ENCODE data around the gene SLC35E1. TPM values are rescaled to one million over a fixed set of nuclear protein-coding genes. Genes with fewer than 3 reads are reported as not detected.

SLC35E1 gene
- total RNA-seq, 2 experiments from 2014 or later = 72.3 to 76.3 TPM

- no peaks in the 10 kb centered on the region for H3K9me3 ChIP-seq (ENCODE audit: control insufficient read depth in 1 of 2, insufficient read depth in 1 of 2, low read length in 2 of 2)
- ChIA-PET CTCF (no interaction called here), POLR2A (interaction anchor here (0.6 kb wide), 1 partner anchor 503 kb away, joined by 3 read pairs; no protein-coding TSS in a partner anchor)
- Mint-ChIP-seq H3K4me3 (no peak overlapping the region), H3K36me3 (ENCODE audit: low read depth) (peaks cover 2% of the 10 kb centered on the region), H3K9me3 (no peaks in the 10 kb centered on the region), H3K27me3 (no peaks in the 10 kb centered on the region), H3K27ac (peak overlapping the region; percentile 35), H3K4me1 (ENCODE audit: low read depth) (peaks cover 95% of the 10 kb centered on the region)
- intact Hi-C loops (cut with DNase I, micrococcal nuclease) = no loop called here
- no peak overlapping the region for H3K4me3 ChIP-seq (ENCODE audit: low read length)
- H3K4me1 ChIP-seq (ENCODE audit: insufficient read depth, low read length) = peaks cover 77% of the 10 kb centered on the region
- TF ChIP-seq CTCF (IDR thresholded peaks at IDR 0.05) = no peak
- peaks cover 3% of the 10 kb centered on the region for H3K36me3 ChIP-seq (ENCODE audit: insufficient read depth, low read length)
- no peak for DNase-seq
- no peak overlapping the region for H3K27ac ChIP-seq (ENCODE audit: low read depth in 1 of 2, low read length in 2 of 2)
- ATAC-seq (ENCODE audit: poor library complexity) = no peak
- no peaks in the 10 kb centered on the region for H3K27me3 ChIP-seq (ENCODE audit: control insufficient read depth in 1 of 2, insufficient read depth in 2 of 2, low read length in 2 of 2)
Measured at GRCh38 chr19:16615808-16616207, 43.6 kb upstream of the SLC35E1 start.

GRCh38 chr19:16614941-16615340 lies 42.7 kb upstream of the SLC35E1 start:
- DNase-seq (no peak), ATAC-seq (ENCODE audit: poor library complexity) (no peak)
- Mint-ChIP-seq H3K4me3 (no peak overlapping the region), H3K4me1 (ENCODE audit: low read depth) (peaks cover 90% of the 10 kb centered on the region), H3K36me3 (ENCODE audit: low read depth) (peaks cover 4% of the 10 kb centered on the region), H3K9me3 (no peaks in the 10 kb centered on the region), H3K27me3 (no peaks in the 10 kb centered on the region), H3K27ac (peak overlapping the region; percentile 35)
- ChIA-PET CTCF (interaction anchor here (3.5 kb wide), 1 partner anchor 28 kb away, joined by 15 read pairs; no protein-coding TSS in a partner anchor), POLR2A (no interaction called here)
- Histone ChIP-seq H3K27ac (ENCODE audit: low read depth in 1 of 2, low read length in 2 of 2) (no peak overlapping the region), H3K4me3 (ENCODE audit: low read length) (no peak overlapping the region), H3K9me3 (ENCODE audit: control insufficient read depth in 1 of 2, insufficient read depth in 1 of 2, low read length in 2 of 2) (no peaks in the 10 kb centered on the region), H3K36me3 (ENCODE audit: insufficient read depth, low read length) (peaks cover 2% of the 10 kb centered on the region), H3K27me3 (ENCODE audit: control insufficient read depth in 1 of 2, insufficient read depth in 2 of 2, low read length in 2 of 2) (no peaks in the 10 kb centered on the region), H3K4me1 (ENCODE audit: insufficient read depth, low read length) (peaks cover 74% of the 10 kb centered on the region)
- intact Hi-C loops (cut with DNase I, micrococcal nuclease) = no loop called here
- TF ChIP-seq CTCF (IDR thresholded peaks at IDR 0.05) = no peak

DNA sequence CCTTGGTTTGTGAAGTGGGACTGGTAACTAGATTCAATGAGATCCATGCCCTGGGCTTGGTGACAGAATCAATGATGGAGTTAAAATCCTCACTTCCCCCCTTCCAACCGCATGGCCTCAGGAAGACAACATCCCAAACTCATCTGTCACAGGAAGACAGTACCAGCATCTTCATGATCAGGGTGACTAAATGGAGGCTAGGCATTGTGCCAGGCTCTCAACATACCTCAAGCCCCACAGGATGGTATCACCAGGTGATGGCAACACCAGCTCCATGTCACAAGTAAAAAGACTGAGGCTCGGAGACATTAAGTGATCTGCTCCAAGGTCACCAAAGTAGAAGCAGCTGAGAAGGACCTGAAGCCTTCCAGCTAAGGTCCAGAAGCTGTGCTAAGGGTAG lies 41.6 kb upstream of the SLC35E1 start:
- no peak overlapping the region for H3K27ac ChIP-seq (ENCODE audit: low read depth in 1 of 2, low read length in 2 of 2)
- no peaks in the 10 kb centered on the region for H3K9me3 ChIP-seq (ENCODE audit: control insufficient read depth in 1 of 2, insufficient read depth in 1 of 2, low read length in 2 of 2)
- DNase-seq = no peak
- H3K4me1 ChIP-seq (ENCODE audit: insufficient read depth, low read length) = peaks cover 65% of the 10 kb centered on the region
- Mint-ChIP-seq H3K27me3 (no peaks in the 10 kb centered on the region), H3K36me3 (ENCODE audit: low read depth) (peaks cover 4% of the 10 kb centered on the region), H3K4me3 (no peak overlapping the region), H3K9me3 (no peaks in the 10 kb centered on the region), H3K4me1 (ENCODE audit: low read depth) (peaks cover 86% of the 10 kb centered on the region), H3K27ac (peak overlapping the region; percentile 7)
- H3K36me3 ChIP-seq (ENCODE audit: insufficient read depth, low read length) = peaks cover 2% of the 10 kb centered on the region
- CTCF ChIA-PET = interaction anchor here (3.5 kb wide), 1 partner anchor 27 kb away, joined by 15 read pairs; no protein-coding TSS in a partner anchor
- intact Hi-C loops (cut with DNase I, micrococcal nuclease) = no loop called here
- H3K4me3 ChIP-seq (ENCODE audit: low read length) = no peak overlapping the region
- no peaks in the 10 kb centered on the region for H3K27me3 ChIP-seq (ENCODE audit: control insufficient read depth in 1 of 2, insufficient read depth in 2 of 2, low read length in 2 of 2)
- TF ChIP-seq CTCF (IDR thresholded peaks at IDR 0.05) = no peak
- POLR2A ChIA-PET = interaction anchor here (0.8 kb wide), 1 partner anchor 13 kb away, joined by 3 read pairs; no protein-coding TSS in a partner anchor
- no peak for ATAC-seq (ENCODE audit: poor library complexity)

All from CD4-positive, alpha-beta T cell (primary cell).